ENCODE measurements around the gene KAT5. TPM values are rescaled to one million over a fixed set of nuclear protein-coding genes. Genes with fewer than 3 reads are reported as not detected.
"Not testable (repeated sequence)": the region's sequence is repeated elsewhere in the genome, so short reads cannot be mapped to it uniquely, and the experiment has no call there.

Gene KAT5
- total RNA-seq, 2 donors from 2014 or later: 38.9 to 45.5 TPM

- H3K27me3 ChIP-seq: no peaks in the 10 kb centered on the region
- WGBS, 2 donors: 82 to 97% methylated on average over 9 to 15 of the region's 15 CpGs
- no peaks in the 10 kb centered on the region for H3K4me1 ChIP-seq
- H3K4me3 ChIP-seq: no peak overlapping the region
- ATAC-seq: no peak
- intact Hi-C loops (cut with DNase I): no loop called here
- DNase-seq: no peak
- TF ChIP-seq POLR2A (IDR thresholded peaks at IDR 0.05) (no peak), CTCF (IDR thresholded peaks at IDR 0.05) (no peak)
- no peaks in the 10 kb centered on the region for H3K36me3 ChIP-seq (replicated peaks in 1 of 2; ENCODE audit: insufficient read depth in 1 of 2, low read depth in 2 of 2)
- H3K9me3 ChIP-seq: no peaks in the 10 kb centered on the region
- no peak overlapping the region for H3K27ac ChIP-seq
Observed at GRCh38 chr11:65727865-65728264, 15.8 kb downstream of the KAT5 start.

DNA sequence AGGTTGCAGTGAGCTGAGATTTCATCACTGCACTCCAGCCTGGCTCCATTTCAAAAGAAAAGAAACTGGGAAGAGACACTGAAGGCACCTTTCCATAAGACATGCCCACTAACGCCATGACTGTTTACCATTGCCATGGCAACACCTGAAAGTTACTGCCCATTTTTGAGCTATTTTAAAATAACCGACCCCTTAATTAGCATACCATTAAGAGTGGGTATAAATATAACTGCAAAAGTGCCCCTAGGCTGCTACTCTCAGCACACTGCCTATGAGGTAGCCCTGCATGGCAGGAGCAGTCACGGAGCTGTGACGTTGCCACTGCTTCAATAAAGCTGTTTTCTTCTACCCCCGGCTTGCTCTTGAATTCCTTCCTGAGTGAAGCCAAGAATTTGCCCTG, 18.4 kb downstream of the KAT5 start:
- DNase-seq: no peak
- WGBS, 2 donors: 50 to 54% methylated on average over 5 of the region's 5 CpGs
- Histone ChIP-seq H3K4me1 (no peaks in the 10 kb centered on the region), H3K4me3 (no peak overlapping the region), H3K36me3 (replicated peaks in 1 of 2; ENCODE audit: insufficient read depth in 1 of 2, low read depth in 2 of 2) (no peaks in the 10 kb centered on the region), H3K27ac (no peak overlapping the region), H3K9me3 (no peaks in the 10 kb centered on the region), H3K27me3 (no peaks in the 10 kb centered on the region)
- no peak for ATAC-seq
- TF ChIP-seq POLR2A (IDR thresholded peaks at IDR 0.05): no peak
- no peak for TF ChIP-seq CTCF (IDR thresholded peaks at IDR 0.05)
- intact Hi-C loops (cut with DNase I): no loop called here

DNA sequence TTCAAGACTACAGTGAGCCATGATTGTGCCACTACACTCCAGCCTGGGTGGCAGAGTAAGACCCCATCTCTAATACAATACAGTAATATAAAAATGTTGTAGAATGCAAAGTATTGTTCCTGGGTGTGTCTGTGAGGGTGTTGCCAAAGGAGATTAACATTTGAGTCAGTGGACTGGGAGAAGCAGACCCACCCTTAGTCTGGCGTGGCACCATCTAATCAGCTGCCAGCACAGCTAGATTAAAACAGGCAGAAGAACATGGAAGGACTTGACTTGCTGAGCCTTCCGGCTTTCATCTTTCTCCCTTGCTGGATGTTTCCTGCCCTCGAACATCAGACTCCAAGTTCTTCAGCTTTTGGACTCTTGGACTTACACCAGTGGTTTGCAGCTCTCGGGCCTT, 23.1 kb downstream of the KAT5 start:
- DNase-seq; H3K4me3 ChIP-seq; ATAC-seq; H3K27me3 ChIP-seq; H3K9me3 ChIP-seq; H3K4me1 ChIP-seq; H3K27ac ChIP-seq; intact Hi-C loops (cut with DNase I); H3K36me3 ChIP-seq (replicated peaks in 1 of 2; ENCODE audit: insufficient read depth in 1 of 2, low read depth in 2 of 2): not testable (repeated sequence)
- WGBS, 2 donors: 75 to 78% methylated on average over 4 of the region's 4 CpGs

- Histone ChIP-seq H3K27ac (no peak overlapping the region), H3K9me3 (no peaks in the 10 kb centered on the region), H3K36me3 (replicated peaks in 1 of 2; ENCODE audit: insufficient read depth in 1 of 2, low read depth in 2 of 2) (no peaks in the 10 kb centered on the region), H3K4me1 (no peaks in the 10 kb centered on the region), H3K4me3 (no peak overlapping the region), H3K27me3 (no peaks in the 10 kb centered on the region)
- intact Hi-C loops (cut with DNase I): no loop called here
- DNase-seq (no peak), ATAC-seq (no peak)
- TF ChIP-seq CTCF (IDR thresholded peaks at IDR 0.05) (no peak), POLR2A (IDR thresholded peaks at IDR 0.05) (no peak)
Observed at GRCh38 chr11:65736810-65737209, 24.8 kb downstream of the KAT5 start.

DNA sequence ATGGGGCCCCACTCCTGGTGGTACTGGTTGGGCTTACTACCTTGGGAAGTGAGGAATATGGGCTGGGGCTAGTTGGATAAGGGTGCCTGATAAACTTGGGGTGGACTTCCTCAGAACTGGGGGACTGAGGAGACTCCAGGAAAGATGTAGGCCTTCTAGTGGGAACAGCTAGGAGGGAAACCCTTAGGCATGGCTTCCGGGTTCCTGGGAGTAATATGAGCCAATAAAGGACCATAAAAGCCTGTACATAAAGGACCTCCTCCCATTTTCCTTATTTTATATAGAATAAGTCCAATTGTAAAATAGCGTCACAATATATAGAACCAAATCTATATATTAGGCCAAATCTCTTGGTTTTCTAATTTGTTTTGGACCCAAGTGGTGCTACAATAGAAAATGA, 27.0 kb downstream of the KAT5 start:
- Histone ChIP-seq H3K27ac (no peak overlapping the region), H3K36me3 (replicated peaks in 1 of 2; ENCODE audit: insufficient read depth in 1 of 2, low read depth in 2 of 2) (no peaks in the 10 kb centered on the region), H3K4me3 (no peak overlapping the region), H3K9me3 (no peaks in the 10 kb centered on the region), H3K27me3 (no peaks in the 10 kb centered on the region), H3K4me1 (no peaks in the 10 kb centered on the region)
- 87 to 92% methylated on average over 2 of the region's 2 CpGs for WGBS, 2 donors
- no peak for ATAC-seq
- TF ChIP-seq CTCF (IDR thresholded peaks at IDR 0.05) (no peak), POLR2A (IDR thresholded peaks at IDR 0.05) (no peak)
- intact Hi-C loops (cut with DNase I): no loop called here
- DNase-seq: no peak

Measured in body of pancreas (tissue), 4 donors.